Gastroesophageal sphincter (tissue), 3 donors: ENCODE data around the gene PSMG2.

ENCODE experiments used
- CTCF ChIP-seq, 4 experiments: fragments of 200-600 bp in 2 of 4; fragments of 450-650 bp in 2 of 4; sonication (generic) in 1 of 4; IDR thresholded peaks; one replicate each; pipeline ENCODE4 v1.5.1; 2017 to 2019; ENCODE audit warnings: antibody characterized with exemption in 4 of 4, mild to moderate bottlenecking in 2 of 4, moderate library complexity in 2 of 4
- POLR2AphosphoS5 ChIP-seq: sonication (generic); formaldehyde crosslinking; IDR thresholded peaks from one replicate; pipeline ENCODE4 v1.6.1; 2017; ENCODE audit warnings: antibody characterized with exemption

- no peak for TF ChIP-seq CTCF (IDR thresholded peaks at IDR 0.05)
- TF ChIP-seq POLR2AphosphoS5, result no peak
Observed at GRCh38 chr18:12686100-12686499, 16.7 kb upstream of the PSMG2 start.
